NB4 (cell line): Measurements from ENCODE around the gene EDAR.
A peak's percentile ranks its signal among the peaks of the same experiment; 100 is the strongest.

ENCODE experiments used
- DNase-seq: peaks from one replicate; pipeline ENCODE4 v3.0.0; 2010; ENCODE audit warnings: low read depth
- H3K4me3 ChIP-seq: one replicate; pipeline ENCODE4 v1.5.1; 2011; ENCODE audit warnings: mild to moderate bottlenecking, low read depth, low read length, moderate library complexity
- MYC ChIP-seq: IDR thresholded peaks from 2 replicates; pipeline ENCODE4 v1.6.1; 2011; ENCODE audit warnings: low read depth, low read length
- POLR2A ChIP-seq: IDR thresholded peaks from 2 replicates; pipeline ENCODE4 v1.6.1; 2011; ENCODE audit warnings: mild to moderate bottlenecking; ENCODE audit not compliant: insufficient read length; ENCODE audit errors: extremely low read depth
- TF ChIP-seq, protein P1 (sequence below): IDR thresholded peaks from one replicate; pipeline ENCODE4 v1.5.1; 2012; ENCODE audit warnings: low read depth, low read length
- TF ChIP-seq, protein P2 (sequence below): IDR thresholded peaks from 2 replicates; pipeline ENCODE4 v1.6.1; 2011; ENCODE audit warnings: low read depth, low read length

Gene EDAR

DNA sequence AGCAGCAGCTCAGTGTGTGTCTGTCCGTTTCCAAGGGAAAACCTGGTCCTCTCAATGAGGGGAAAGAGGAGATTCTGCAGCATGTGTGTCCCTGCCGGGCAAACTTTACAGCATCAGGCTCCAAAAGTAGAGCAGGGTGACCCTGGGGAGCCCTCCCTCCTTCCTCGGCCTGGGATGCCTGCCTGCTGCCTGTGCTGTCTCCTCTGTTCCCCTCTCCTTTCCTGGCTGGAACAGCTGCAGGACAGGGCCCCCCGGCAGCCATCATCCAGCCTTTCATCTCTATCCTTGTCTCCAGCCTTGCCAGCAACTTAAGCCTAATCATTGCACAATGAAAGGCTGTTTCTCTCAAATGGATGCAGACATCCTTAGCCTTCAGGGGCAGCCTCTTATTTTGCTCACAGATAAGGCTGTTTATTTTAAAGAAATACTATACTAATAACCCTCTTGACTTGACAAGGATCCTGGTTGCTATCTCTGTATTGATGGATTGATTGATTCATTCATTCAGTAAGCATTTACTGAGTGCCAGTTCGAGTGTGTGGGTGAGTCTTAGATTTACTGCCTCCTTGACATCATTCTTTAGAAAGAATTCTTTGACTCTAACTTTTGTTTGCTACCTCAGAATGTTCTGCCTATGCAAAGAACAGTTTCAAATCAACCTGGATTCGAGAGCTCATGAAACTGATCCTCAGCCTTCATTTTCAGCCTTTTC is 40.6 kb upstream of the EDAR start:
- DNase-seq: no peak
- TF ChIP-seq, protein P1, sequence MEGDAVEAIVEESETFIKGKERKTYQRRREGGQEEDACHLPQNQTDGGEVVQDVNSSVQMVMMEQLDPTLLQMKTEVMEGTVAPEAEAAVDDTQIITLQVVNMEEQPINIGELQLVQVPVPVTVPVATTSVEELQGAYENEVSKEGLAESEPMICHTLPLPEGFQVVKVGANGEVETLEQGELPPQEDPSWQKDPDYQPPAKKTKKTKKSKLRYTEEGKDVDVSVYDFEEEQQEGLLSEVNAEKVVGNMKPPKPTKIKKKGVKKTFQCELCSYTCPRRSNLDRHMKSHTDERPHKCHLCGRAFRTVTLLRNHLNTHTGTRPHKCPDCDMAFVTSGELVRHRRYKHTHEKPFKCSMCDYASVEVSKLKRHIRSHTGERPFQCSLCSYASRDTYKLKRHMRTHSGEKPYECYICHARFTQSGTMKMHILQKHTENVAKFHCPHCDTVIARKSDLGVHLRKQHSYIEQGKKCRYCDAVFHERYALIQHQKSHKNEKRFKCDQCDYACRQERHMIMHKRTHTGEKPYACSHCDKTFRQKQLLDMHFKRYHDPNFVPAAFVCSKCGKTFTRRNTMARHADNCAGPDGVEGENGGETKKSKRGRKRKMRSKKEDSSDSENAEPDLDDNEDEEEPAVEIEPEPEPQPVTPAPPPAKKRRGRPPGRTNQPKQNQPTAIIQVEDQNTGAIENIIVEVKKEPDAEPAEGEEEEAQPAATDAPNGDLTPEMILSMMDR: no peak
- TF ChIP-seq MYC (no peak), POLR2A (no peak)
- TF ChIP-seq, protein P2, sequence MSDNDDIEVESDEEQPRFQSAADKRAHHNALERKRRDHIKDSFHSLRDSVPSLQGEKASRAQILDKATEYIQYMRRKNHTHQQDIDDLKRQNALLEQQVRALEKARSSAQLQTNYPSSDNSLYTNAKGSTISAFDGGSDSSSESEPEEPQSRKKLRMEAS: no peak
- no peak overlapping the region for H3K4me3 ChIP-seq

DNA sequence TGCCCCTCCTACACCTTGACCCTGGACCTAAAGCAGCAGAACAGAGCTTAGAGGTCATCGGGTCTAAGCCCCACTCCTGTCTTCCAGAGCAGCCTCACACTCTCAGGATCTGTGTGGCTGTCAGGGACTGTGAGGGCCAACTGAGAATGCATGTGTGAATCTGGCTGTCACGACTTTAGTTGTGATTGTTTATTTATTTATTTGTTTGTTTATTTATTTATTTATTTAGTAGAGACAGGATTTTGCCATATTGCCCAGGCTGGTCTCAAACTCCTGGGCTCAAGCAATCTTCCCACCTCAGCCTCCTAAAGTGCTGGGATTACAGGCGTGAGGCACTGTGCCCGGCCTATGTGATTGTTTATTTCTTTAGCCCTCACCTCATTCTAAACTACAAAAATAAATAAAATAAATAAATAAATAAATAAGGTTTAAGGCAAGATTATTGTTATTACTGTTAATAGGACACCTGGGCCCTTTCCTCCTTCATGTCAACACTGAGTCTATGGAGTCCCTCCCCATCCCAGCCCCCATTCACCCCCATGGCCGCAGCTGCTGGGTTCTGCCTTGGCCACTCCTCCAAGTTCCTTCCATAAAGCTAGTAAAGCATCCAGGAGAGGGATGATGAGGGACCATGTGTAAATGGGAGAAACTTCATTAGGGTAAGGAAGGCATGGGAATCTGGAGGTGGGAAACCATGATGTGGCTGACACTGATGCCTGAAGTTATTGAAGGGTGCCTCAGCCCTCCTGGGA is 39.9 kb upstream of the EDAR start:
- DNase-seq: no peak
- TF ChIP-seq, protein P1: no peak
- TF ChIP-seq MYC: no peak
- TF ChIP-seq, protein P2: no peak

DNA sequence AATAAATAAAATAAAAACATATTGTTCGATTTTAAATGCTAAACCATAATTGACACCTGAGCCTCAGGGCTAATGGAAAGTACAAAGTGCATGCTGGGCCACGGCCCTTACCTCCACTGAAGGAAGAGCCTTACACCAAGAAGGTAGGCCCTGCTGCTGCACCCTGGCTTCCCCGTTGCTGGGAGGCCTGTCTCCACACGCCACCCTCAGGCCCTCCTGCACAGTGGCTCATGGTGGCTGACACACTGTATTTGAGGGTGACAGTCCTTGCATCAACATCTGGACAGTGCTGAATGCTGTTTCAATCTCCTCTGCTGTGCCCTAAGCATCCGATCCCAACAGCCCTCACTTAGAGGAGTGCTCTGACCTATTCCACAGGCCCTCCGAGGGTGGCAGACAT is 39.3 kb upstream of the EDAR start:
- TF ChIP-seq, protein P2: 0 out of 2 replicates have a peak, but pooled peaks have one; percentile 6
- no peak for TF ChIP-seq POLR2A
- no peak overlapping the region for H3K4me3 ChIP-seq
- DNase-seq: peak; percentile 27

More for the DNA sequence above, 39.9 kb upstream of the EDAR start:
- H3K4me3 ChIP-seq: no peak overlapping the region

DNA sequence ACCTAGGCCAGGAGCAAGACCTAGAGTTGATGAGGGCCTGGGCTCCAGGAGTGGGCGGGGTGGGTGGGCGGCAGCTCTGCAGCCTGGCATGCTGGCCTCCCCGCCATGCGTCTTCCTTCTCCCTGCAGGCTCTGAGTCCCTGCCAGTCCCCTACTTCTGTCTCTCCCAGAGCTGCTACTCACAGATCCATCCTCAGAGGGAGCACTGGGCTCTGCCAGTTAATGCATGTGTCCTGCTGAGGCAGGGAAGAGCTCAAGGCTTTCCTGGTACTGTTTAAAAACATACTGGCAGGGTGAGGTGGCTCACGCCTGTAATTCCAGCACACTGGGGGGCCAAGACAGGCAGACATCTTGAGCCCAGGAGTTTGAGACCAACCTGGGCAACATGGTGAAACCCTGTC is 38.7 kb upstream of the EDAR start:
- DNase-seq: no peak
- no peak for TF ChIP-seq POLR2A
- H3K4me3 ChIP-seq: no peak overlapping the region

DNA sequence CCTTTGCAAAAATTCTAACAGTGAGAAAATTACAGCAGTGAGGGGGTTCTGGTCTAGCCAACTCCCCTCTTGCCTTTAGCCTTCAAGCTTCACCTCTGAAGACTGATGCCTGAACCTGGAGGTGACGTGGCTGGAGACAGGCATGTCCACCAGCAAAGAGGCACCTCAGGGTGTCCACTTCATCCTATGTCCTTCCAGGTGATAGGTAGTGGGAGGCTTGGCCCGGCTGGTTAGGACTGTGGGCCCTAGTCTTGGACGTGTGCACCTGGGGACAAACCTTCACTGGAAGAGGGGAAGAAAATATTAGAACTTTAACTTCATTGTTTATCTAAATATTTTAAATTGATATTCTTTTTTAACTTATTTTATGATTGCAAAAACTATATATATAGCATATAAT is 35.5 kb upstream of the EDAR start:
- no peak for DNase-seq
- TF ChIP-seq, protein P1: no peak
- no peak for TF ChIP-seq MYC
- TF ChIP-seq POLR2A: no peak
- TF ChIP-seq, protein P2: no peak
- no peak overlapping the region for H3K4me3 ChIP-seq

DNA sequence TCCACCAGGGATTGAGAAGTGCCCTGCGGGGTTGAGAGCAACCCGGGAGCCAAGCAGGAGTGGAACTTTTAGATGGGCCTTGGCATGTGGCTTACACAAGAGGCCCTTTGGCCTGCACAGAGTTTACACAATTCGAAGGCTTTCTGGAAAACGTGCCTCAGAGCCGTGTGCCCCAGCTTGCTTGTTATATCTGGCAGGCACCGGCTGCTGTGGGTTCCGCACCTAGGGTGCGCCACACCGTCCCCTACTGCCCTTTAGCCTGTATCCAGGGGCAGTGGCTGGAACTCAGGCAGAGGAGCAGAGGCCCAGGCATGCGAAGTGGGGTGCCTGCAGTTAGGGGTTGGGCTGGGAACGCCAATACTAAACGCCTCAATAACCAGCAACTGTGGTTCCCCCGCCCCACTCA is 32.9 kb upstream of the EDAR start:
- H3K4me3 ChIP-seq: no peak overlapping the region
- DNase-seq: no peak
- TF ChIP-seq, protein P1: no peak
- TF ChIP-seq POLR2A (no peak), MYC (no peak)
- TF ChIP-seq, protein P2: no peak
